ENCODE measurements around the gene DOK3. TPM values are rescaled to one million over a fixed set of nuclear protein-coding genes. Genes with fewer than 3 reads are reported as not detected.

The DOK3 gene
- total and polyA plus RNA-seq, 2 of the 13 experiments (the other 11 are each of a cell fraction or from before 2014, with no cell fraction given) = 1.4 to 1.5 TPM

GRCh38 chr5:177498013-177498787 is 11.4 kb downstream of the DOK3 start (continued):
- TF ChIP-seq ZBTB39 (CRISPR knock-in tag; IDR thresholded peaks at IDR 0.05) (0 out of 2 replicates have a peak, but pooled peaks have one; percentile 8), IRX3 (CRISPR knock-in tag; IDR thresholded peaks at IDR 0.05; ENCODE audit: borderline replicate concordance, low read depth) (0 out of 2 replicates have a peak, but pooled peaks have one; percentile 10), ZSCAN25 (CRISPR knock-in tag; IDR thresholded peaks at IDR 0.05) (no peak), CHD4 (IDR thresholded peaks at IDR 0.05; ENCODE audit: borderline replicate concordance, low read length) (peak; percentile 45), NAIF1 (CRISPR knock-in tag; IDR thresholded peaks at IDR 0.05; ENCODE audit: borderline replicate concordance) (no peak), ZNF576 (CRISPR knock-in tag; IDR thresholded peaks at IDR 0.05) (no peak), SCMH1 (CRISPR knock-in tag; IDR thresholded peaks at IDR 0.05; ENCODE audit: borderline replicate concordance) (no peak), KLF12 (CRISPR knock-in tag; IDR thresholded peaks at IDR 0.05; ENCODE audit: borderline replicate concordance) (no peak), ZFP91 (CRISPR knock-in tag; IDR thresholded peaks at IDR 0.05; ENCODE audit: borderline replicate concordance) (peak; percentile 62; the same call in 1 of the 2 replicates), ZNF660 (CRISPR knock-in tag; IDR thresholded peaks at IDR 0.05; ENCODE audit: borderline replicate concordance, low read depth) (no peak), CBX2 (IDR thresholded peaks at IDR 0.05; ENCODE audit: low read depth, low read length) (no peak), CBX2 (CRISPR knock-in tag; IDR thresholded peaks at IDR 0.05; ENCODE audit: low read depth) (0 out of 2 replicates have a peak, but pooled peaks have one; percentile 37), DDIT3 (CRISPR knock-in tag; IDR thresholded peaks at IDR 0.05) (no peak), LCORL (IDR thresholded peaks at IDR 0.05) (no peak), LCORL (CRISPR knock-in tag; IDR thresholded peaks at IDR 0.05) (peak; percentile 11; the same call in 1 of the 2 replicates), SRF (IDR thresholded peaks at IDR 0.05; ENCODE audit: low read depth, low read length) (no peak), MED1 (CRISPR knock-in tag; IDR thresholded peaks at IDR 0.05) (no peak), CERS6 (CRISPR knock-in tag; IDR thresholded peaks at IDR 0.05) (no peak), CEBPG (CRISPR knock-in tag; IDR thresholded peaks at IDR 0.05) (peak; percentile 84), ATRX (CRISPR knock-in tag; IDR thresholded peaks at IDR 0.05; ENCODE audit: borderline replicate concordance) (no peak), AGO1 (IDR thresholded peaks at IDR 0.05; ENCODE audit: low read depth, low read length, poor library complexity, severe bottlenecking) (no peak), PRPF4 (IDR thresholded peaks at IDR 0.05; ENCODE audit: low read depth, low read length, poor library complexity, severe bottlenecking) (no peak), ZNF431 (CRISPR knock-in tag; IDR thresholded peaks at IDR 0.05; ENCODE audit: borderline replicate concordance, low read depth) (no peak), ZNF777 (CRISPR knock-in tag; IDR thresholded peaks at IDR 0.05) (peak; percentile 91)
